Fibroblast of lung (primary cell): ENCODE data around the gene ITK.

Source experiments
- CTCF ChIP-seq, 2 donors: IDR thresholded peaks in 1 of 2; conservative IDR thresholded peaks in 1 of 2; 1 replicate in 1 of 2; 2 replicates in 1 of 2; pipeline ENCODE4 v1.5.1; 2011 to 2012; ENCODE audit warnings: low read length in 2 of 2, control low read depth in 1 of 2, inconsistent platforms in 1 of 2, low read depth in 1 of 2, mild to moderate bottlenecking in 1 of 2
- EZH2 ChIP-seq: IDR thresholded peaks from 2 replicates; pipeline ENCODE4 v1.5.1; 2012; ENCODE audit warnings: low read length, control low read depth, mild to moderate bottlenecking; ENCODE audit errors: missing control alignments

DNA sequence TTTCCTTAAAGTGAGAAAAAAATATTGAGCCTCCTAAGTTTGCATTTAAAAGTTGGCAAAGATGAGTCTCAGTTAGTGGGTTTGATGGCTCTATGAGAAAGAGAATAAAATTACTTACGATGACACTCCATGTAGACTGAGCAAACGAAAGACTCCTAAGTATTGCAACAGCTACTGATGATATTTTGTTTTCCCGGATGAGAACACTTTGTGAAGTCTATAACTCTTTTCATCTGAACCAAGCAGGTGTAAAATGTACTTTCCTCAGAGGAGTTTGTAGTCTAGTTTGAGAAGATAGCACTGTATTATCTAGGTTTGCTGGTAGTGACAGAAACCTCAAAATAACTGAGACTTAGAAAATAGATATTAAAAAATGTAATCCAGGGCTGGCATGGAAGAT is 1.7 kb upstream of the ITK start:
- no peak for TF ChIP-seq CTCF (conservative IDR thresholded peaks at IDR 0.05 in 1 of 2, IDR thresholded peaks at IDR 0.05 in 1 of 2; ENCODE audit: low read depth in 1 of 2, low read length in 2 of 2)
- no peak for TF ChIP-seq EZH2
